ENCODE results near the gene OR1L6.

OR1L6 gene

GRCh38 chr9:122742003-122742402 lies at the start of gene OR1L6:
OR1L6 (plus strand) TSS chr9:122742303; CDS start chr9:122749848, 7,545 bp downstream.
- no peak for TF ChIP-seq CTCF (IDR thresholded peaks at IDR 0.05; ENCODE audit: low read depth, low read length, missing control alignments)
- no peak within 1 kb of the TSS for H3K4me3 ChIP-seq (ENCODE audit: low read depth, low read length)
- DNase-seq (ENCODE audit: low read depth): no peak

DNA sequence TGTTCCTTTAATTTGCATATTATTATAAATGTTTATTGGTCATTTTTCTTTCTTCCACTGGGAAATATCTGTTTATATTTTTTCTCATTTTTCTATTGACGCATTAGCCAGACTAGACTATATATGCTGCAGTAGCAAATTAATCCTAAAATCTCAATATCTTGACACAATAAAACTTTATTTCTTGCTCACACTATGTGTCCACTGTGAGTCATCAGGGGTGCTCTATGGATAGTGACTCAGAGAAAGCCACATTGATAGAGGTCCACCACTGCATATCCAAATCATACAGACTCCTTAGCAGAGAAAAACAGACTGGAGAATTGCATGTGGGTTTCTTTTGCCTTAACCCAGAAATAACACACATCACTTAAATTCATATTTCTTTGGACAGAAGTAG lies 46.4 kb upstream of the OR1L6 start:
- H3K4me3 ChIP-seq (ENCODE audit: low read depth, low read length): no peak overlapping the region
- TF ChIP-seq CTCF (IDR thresholded peaks at IDR 0.05; ENCODE audit: low read depth, low read length, missing control alignments): no peak
- no peak for DNase-seq (ENCODE audit: low read depth)

- no peak for DNase-seq (ENCODE audit: low read depth)
- H3K4me3 ChIP-seq (ENCODE audit: low read depth, low read length): no peak overlapping the region
- TF ChIP-seq CTCF (IDR thresholded peaks at IDR 0.05; ENCODE audit: low read depth, low read length, missing control alignments): no peak
These were observed 24.1 kb upstream of the OR1L6 start for GRCh38 chr9:122718038-122718437.

DNA sequence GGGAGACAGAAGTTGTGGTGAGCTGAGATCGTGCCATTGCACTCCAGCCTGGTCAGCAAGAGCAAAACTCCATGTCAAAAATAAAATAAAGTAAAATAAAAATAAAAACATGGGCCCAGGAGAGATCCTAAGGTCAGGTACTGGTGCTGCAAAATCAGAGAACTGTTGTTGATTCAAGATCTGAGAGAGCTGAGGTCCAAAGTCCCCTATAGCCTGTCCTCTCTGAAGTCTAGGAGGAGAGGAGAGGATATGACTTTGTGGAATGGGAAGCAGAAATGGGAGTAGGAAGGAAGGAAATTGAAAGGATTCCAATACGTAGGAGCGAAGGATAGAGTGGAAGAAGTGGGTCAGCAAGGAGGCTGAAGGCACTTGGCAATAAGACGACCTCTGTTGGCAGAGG lies 22.9 kb upstream of the OR1L6 start:
- TF ChIP-seq CTCF (IDR thresholded peaks at IDR 0.05; ENCODE audit: low read depth, low read length, missing control alignments): no peak
- H3K4me3 ChIP-seq (ENCODE audit: low read depth, low read length): no peak overlapping the region
- DNase-seq (ENCODE audit: low read depth): no peak

- no peak within 1 kb of the TSS for H3K4me3 ChIP-seq (ENCODE audit: low read depth, low read length)
- DNase-seq (ENCODE audit: low read depth): no peak
- no peak for TF ChIP-seq CTCF (IDR thresholded peaks at IDR 0.05; ENCODE audit: low read depth, low read length, missing control alignments)
These were observed 18.4 kb upstream of the OR1L6 start, which contains the start of gene OR1L4 for GRCh38 chr9:122723690-122724089. OR1L4 (plus strand) TSS chr9:122723990; CDS start chr9:122723990, 0 bp downstream.

DNA sequence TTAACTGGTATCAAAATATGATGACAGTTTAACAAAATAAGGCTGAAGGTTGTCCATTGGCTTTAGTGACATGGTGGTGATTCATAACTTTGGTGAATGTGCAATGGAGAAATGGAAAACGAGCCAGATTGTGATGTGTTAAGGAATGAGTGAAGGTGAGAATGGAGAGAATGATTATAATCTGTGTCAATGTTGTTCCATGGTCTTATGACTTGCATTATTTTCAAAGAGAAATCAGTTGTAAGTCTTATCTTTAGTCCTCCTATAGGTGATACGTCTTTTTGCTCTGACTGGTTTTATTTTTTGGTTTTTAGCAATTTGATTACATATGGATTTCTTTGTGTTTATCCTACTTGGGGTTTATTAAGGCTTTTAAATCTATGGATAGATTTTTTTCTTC lies 12.7 kb downstream of the OR1L6 start:
- no peak for TF ChIP-seq CTCF (IDR thresholded peaks at IDR 0.05; ENCODE audit: low read depth, low read length, missing control alignments)
- DNase-seq (ENCODE audit: low read depth): no peak
- no peak overlapping the region for H3K4me3 ChIP-seq (ENCODE audit: low read depth, low read length)

GRCh38 chr9:122767817-122768216 lies 25.7 kb downstream of the OR1L6 start:
- DNase-seq (ENCODE audit: low read depth): no peak
- H3K4me3 ChIP-seq (ENCODE audit: low read depth, low read length): no peak overlapping the region
- no peak for TF ChIP-seq CTCF (IDR thresholded peaks at IDR 0.05; ENCODE audit: low read depth, low read length, missing control alignments)
